ENCODE results near the gene PRDX6. TPM values are rescaled to one million over a fixed set of nuclear protein-coding genes. Genes with fewer than 3 reads are reported as not detected.
"Not testable (repeated sequence)": the region's sequence is repeated elsewhere in the genome, so short reads cannot be mapped to it uniquely, and the experiment has no call there.

The PRDX6 gene
- total RNA-seq, 2 experiments from 2014 or later = 129 to 136 TPM

- H3K9me3 Mint-ChIP-seq = peaks cover 18% of the 10 kb centered on the region
- H3K36me3 Mint-ChIP-seq = peaks cover 32% of the 10 kb centered on the region
- H3K4me1 Mint-ChIP-seq (ENCODE audit: low read depth) = peaks cover 18% of the 10 kb centered on the region
- intact Hi-C loops (cut with micrococcal nuclease) = no loop called here
- no peak for DNase-seq
- ChIA-PET CTCF (interaction anchor here (1.5 kb wide), 1 partner anchor 15 kb away, joined by 6 read pairs; no protein-coding TSS in a partner anchor), POLR2A (no interaction called here)
- H3K27ac Mint-ChIP-seq = no peak overlapping the region
- H3K4me3 Mint-ChIP-seq = no peak overlapping the region
- H3K27me3 Mint-ChIP-seq = no peaks in the 10 kb centered on the region
Observed at GRCh38 chr1:173444757-173445156, 32.4 kb upstream of the PRDX6 start.

- Mint-ChIP-seq H3K9me3 (peaks cover 18% of the 10 kb centered on the region), H3K4me3 (no peak overlapping the region), H3K36me3 (peaks cover 32% of the 10 kb centered on the region), H3K27me3 (no peaks in the 10 kb centered on the region), H3K27ac (no peak overlapping the region), H3K4me1 (ENCODE audit: low read depth) (peaks cover 18% of the 10 kb centered on the region)
- POLR2A ChIA-PET = no interaction called here
- intact Hi-C loops (cut with micrococcal nuclease) = no loop called here
- no peak for DNase-seq
- CTCF ChIA-PET = interaction anchor here (1.0 to 1.5 kb wide), 2 partner anchors 15 to 703 kb away, joined by 3 to 6 read pairs; no protein-coding TSS in a partner anchor
Observed at GRCh38 chr1:173445164-173445563, 32.0 kb upstream of the PRDX6 start.

- CTCF ChIA-PET = interaction anchor here (1.0 to 1.5 kb wide), 2 partner anchors 15 to 704 kb away, joined by 3 to 6 read pairs; no protein-coding TSS in a partner anchor
- no peak for DNase-seq
- intact Hi-C loops (cut with micrococcal nuclease) = no loop called here
- H3K9me3 Mint-ChIP-seq = peaks cover 18% of the 10 kb centered on the region
- H3K4me1 Mint-ChIP-seq (ENCODE audit: low read depth) = peaks cover 18% of the 10 kb centered on the region
- peaks cover 32% of the 10 kb centered on the region for H3K36me3 Mint-ChIP-seq
- no peak overlapping the region for H3K27ac Mint-ChIP-seq
- H3K4me3 Mint-ChIP-seq = no peak overlapping the region
- no peaks in the 10 kb centered on the region for H3K27me3 Mint-ChIP-seq
- POLR2A ChIA-PET = no interaction called here
Observed at GRCh38 chr1:173445656-173446055, 31.5 kb upstream of the PRDX6 start.

- Mint-ChIP-seq H3K36me3 (peaks cover 29% of the 10 kb centered on the region), H3K4me1 (ENCODE audit: low read depth) (peaks cover 20% of the 10 kb centered on the region), H3K9me3 (peaks cover 18% of the 10 kb centered on the region), H3K4me3 (no peak overlapping the region), H3K27me3 (no peaks in the 10 kb centered on the region), H3K27ac (no peak overlapping the region)
- CTCF ChIA-PET = no interaction called here
- POLR2A ChIA-PET = no interaction called here
- no peak for DNase-seq
- intact Hi-C loops (cut with micrococcal nuclease) = no loop called here
Observed at GRCh38 chr1:173447224-173447623, 29.9 kb upstream of the PRDX6 start.

GRCh38 chr1:173448945-173449344, 28.2 kb upstream of the PRDX6 start:
- ChIA-PET POLR2A (no interaction called here), CTCF (interaction anchor here (2.0 kb wide), 1 partner anchor 18 kb away, joined by 7 read pairs; no protein-coding TSS in a partner anchor)
- H3K36me3 Mint-ChIP-seq = peaks cover 29% of the 10 kb centered on the region

GRCh38 chr1:173451981-173452380, 25.2 kb upstream of the PRDX6 start:
- Mint-ChIP-seq H3K36me3 (peaks cover 31% of the 10 kb centered on the region), H3K4me3 (no peak overlapping the region), H3K9me3 (peaks cover 3% of the 10 kb centered on the region), H3K27me3 (no peaks in the 10 kb centered on the region), H3K4me1 (ENCODE audit: low read depth) (peaks cover 22% of the 10 kb centered on the region), H3K27ac (no peak overlapping the region)
- ChIA-PET CTCF (interaction anchor here (1.1 kb wide), 1 partner anchor 16 kb away, joined by 3 read pairs; no protein-coding TSS in a partner anchor), POLR2A (no interaction called here)
- DNase-seq = no peak
- intact Hi-C loops (cut with micrococcal nuclease) = no loop called here

More at GRCh38 chr1:173448945-173449344, 28.2 kb upstream of the PRDX6 start:
- DNase-seq = no peak
- Mint-ChIP-seq H3K4me1 (ENCODE audit: low read depth) (peaks cover 18% of the 10 kb centered on the region), H3K27ac (no peak overlapping the region), H3K9me3 (peaks cover 18% of the 10 kb centered on the region), H3K27me3 (no peaks in the 10 kb centered on the region), H3K4me3 (no peak overlapping the region)
- intact Hi-C loops (cut with micrococcal nuclease) = no loop called here

GRCh38 chr1:173453982-173454381, 23.2 kb upstream of the PRDX6 start:
- intact Hi-C loops (cut with micrococcal nuclease) = no loop called here
- no peak overlapping the region for H3K27ac Mint-ChIP-seq
- CTCF ChIA-PET = no interaction called here
- no peak overlapping the region for H3K4me3 Mint-ChIP-seq
- no peak for DNase-seq
- POLR2A ChIA-PET = no interaction called here
- peaks cover 22% of the 10 kb centered on the region for H3K4me1 Mint-ChIP-seq (ENCODE audit: low read depth)
- H3K9me3 Mint-ChIP-seq = no peaks in the 10 kb centered on the region
- no peaks in the 10 kb centered on the region for H3K27me3 Mint-ChIP-seq
- peaks cover 23% of the 10 kb centered on the region for H3K36me3 Mint-ChIP-seq

GRCh38 chr1:173454966-173455524, 22.1 kb upstream of the PRDX6 start:
- no peak overlapping the region for H3K4me3 Mint-ChIP-seq
- H3K36me3 Mint-ChIP-seq = peaks cover 25% of the 10 kb centered on the region
- no peak overlapping the region for H3K27ac Mint-ChIP-seq
- intact Hi-C loops (cut with micrococcal nuclease) = no loop called here
- DNase-seq = no peak
- CTCF ChIA-PET = no interaction called here
- H3K27me3 Mint-ChIP-seq = no peaks in the 10 kb centered on the region
- POLR2A ChIA-PET = interaction anchor here (0.6 to 0.8 kb wide), 2 partner anchors 22 to 351 kb away, joined by 3 to 4 read pairs; partner anchors contain the start of gene PRDX6
- peaks cover 28% of the 10 kb centered on the region for H3K4me1 Mint-ChIP-seq (ENCODE audit: low read depth)
- H3K9me3 Mint-ChIP-seq = no peaks in the 10 kb centered on the region

- ChIA-PET CTCF (no interaction called here), POLR2A (no interaction called here)
- Mint-ChIP-seq H3K9me3 (peaks cover 20% of the 10 kb centered on the region), H3K27ac (no peak overlapping the region), H3K4me3 (no peak overlapping the region), H3K27me3 (no peaks in the 10 kb centered on the region), H3K36me3 (peaks cover 50% of the 10 kb centered on the region), H3K4me1 (ENCODE audit: low read depth) (peaks cover 33% of the 10 kb centered on the region)
- intact Hi-C loops (cut with micrococcal nuclease) = no loop called here
- DNase-seq = no peak
Observed at GRCh38 chr1:173459885-173460284, 17.2 kb upstream of the PRDX6 start.

- H3K9me3 Mint-ChIP-seq = peaks cover 35% of the 10 kb centered on the region
- H3K27ac Mint-ChIP-seq; H3K4me3 Mint-ChIP-seq; POLR2A ChIA-PET; DNase-seq; H3K27me3 Mint-ChIP-seq; CTCF ChIA-PET; intact Hi-C loops (cut with micrococcal nuclease): not testable (repeated sequence)
- H3K4me1 Mint-ChIP-seq (ENCODE audit: low read depth) = peaks cover 19% of the 10 kb centered on the region
- peaks cover 56% of the 10 kb centered on the region for H3K36me3 Mint-ChIP-seq
Observed at GRCh38 chr1:173462666-173463065, 14.5 kb upstream of the PRDX6 start.

- Mint-ChIP-seq H3K36me3 (peaks cover 61% of the 10 kb centered on the region), H3K9me3 (peaks cover 44% of the 10 kb centered on the region), H3K4me1 (ENCODE audit: low read depth) (peaks cover 19% of the 10 kb centered on the region)
- H3K4me3 Mint-ChIP-seq; intact Hi-C loops (cut with micrococcal nuclease); DNase-seq; CTCF ChIA-PET; H3K27ac Mint-ChIP-seq; POLR2A ChIA-PET; H3K27me3 Mint-ChIP-seq: not testable (repeated sequence)
Observed at GRCh38 chr1:173464185-173464584, 12.9 kb upstream of the PRDX6 start.

- intact Hi-C loops (cut with micrococcal nuclease) = no loop called here
- no peak for DNase-seq
- Mint-ChIP-seq H3K36me3 (peaks cover 71% of the 10 kb centered on the region), H3K27ac (no peak overlapping the region), H3K4me3 (no peak overlapping the region), H3K4me1 (ENCODE audit: low read depth) (peaks cover 11% of the 10 kb centered on the region), H3K9me3 (peaks cover 72% of the 10 kb centered on the region), H3K27me3 (no peaks in the 10 kb centered on the region)
- POLR2A ChIA-PET = no interaction called here
- CTCF ChIA-PET = no interaction called here
Observed at GRCh38 chr1:173467426-173467825, 9.7 kb upstream of the PRDX6 start.

- DNase-seq = no peak
- peaks cover 53% of the 10 kb centered on the region for H3K9me3 Mint-ChIP-seq
- no peaks in the 10 kb centered on the region for H3K27me3 Mint-ChIP-seq
- peaks cover 63% of the 10 kb centered on the region for H3K36me3 Mint-ChIP-seq
- H3K27ac Mint-ChIP-seq = no peak overlapping the region
- no peak overlapping the region for H3K4me3 Mint-ChIP-seq
- H3K4me1 Mint-ChIP-seq (ENCODE audit: low read depth) = peaks cover 15% of the 10 kb centered on the region
- ChIA-PET POLR2A (no interaction called here), CTCF (no interaction called here)
- intact Hi-C loops (cut with micrococcal nuclease) = loop anchor here (10.0 kb wide), 2 partner anchors 685 to 1525 kb away; partner anchors contain the start of genes CACYBP and RABGAP1L
Observed at GRCh38 chr1:173469656-173470055, 7.5 kb upstream of the PRDX6 start.

Measured in activated CD4-positive, alpha-beta memory T cell treated with anti-CD3 and anti-CD28 coated beads for 36 hours (primary cell).